ENCODE data around the gene PHACTR1.

PHACTR1 gene

GRCh38 chr6:12947151-12947871, 230.7 kb downstream of the PHACTR1 start:
- no peak for DNase-seq (ENCODE audit: low read depth)
- TF ChIP-seq CTCF (IDR thresholded peaks at IDR 0.05; ENCODE audit: control insufficient read depth, extremely low read depth, insufficient read depth) = no peak
- H3K4me3 ChIP-seq (ENCODE audit: low read depth, low read length) = no peak overlapping the region

- TF ChIP-seq CTCF (IDR thresholded peaks at IDR 0.05; ENCODE audit: control insufficient read depth, extremely low read depth, insufficient read depth) = no peak
- no peak for DNase-seq (ENCODE audit: low read depth)
Measured at GRCh38 chr6:12947967-12948366, 231.4 kb downstream of the PHACTR1 start.

GRCh38 chr6:12950976-12951375, 234.4 kb downstream of the PHACTR1 start:
- TF ChIP-seq CTCF (IDR thresholded peaks at IDR 0.05; ENCODE audit: control insufficient read depth, extremely low read depth, insufficient read depth) = no peak
- no peak overlapping the region for H3K4me3 ChIP-seq (ENCODE audit: low read depth, low read length)
- no peak for DNase-seq (ENCODE audit: low read depth)

More at GRCh38 chr6:12947967-12948366, 231.4 kb downstream of the PHACTR1 start:
- H3K4me3 ChIP-seq (ENCODE audit: low read depth, low read length) = no peak overlapping the region

GRCh38 chr6:12951415-12951814, 234.8 kb downstream of the PHACTR1 start:
- no peak for TF ChIP-seq CTCF (IDR thresholded peaks at IDR 0.05; ENCODE audit: control insufficient read depth, extremely low read depth, insufficient read depth)
- DNase-seq (ENCODE audit: low read depth) = no peak
- no peak overlapping the region for H3K4me3 ChIP-seq (ENCODE audit: low read depth, low read length)

- no peak overlapping the region for H3K4me3 ChIP-seq (ENCODE audit: low read depth, low read length)
Measured at GRCh38 chr6:12952318-12952717, 235.8 kb downstream of the PHACTR1 start.

GRCh38 chr6:12955956-12956355, 239.4 kb downstream of the PHACTR1 start:
- H3K4me3 ChIP-seq (ENCODE audit: low read depth, low read length) = no peak overlapping the region
- DNase-seq (ENCODE audit: low read depth) = no peak
- TF ChIP-seq CTCF (IDR thresholded peaks at IDR 0.05; ENCODE audit: control insufficient read depth, extremely low read depth, insufficient read depth) = no peak

More at GRCh38 chr6:12952318-12952717, 235.8 kb downstream of the PHACTR1 start:
- no peak for TF ChIP-seq CTCF (IDR thresholded peaks at IDR 0.05; ENCODE audit: control insufficient read depth, extremely low read depth, insufficient read depth)
- DNase-seq (ENCODE audit: low read depth) = no peak

GRCh38 chr6:12956991-12957320, 240.4 kb downstream of the PHACTR1 start:
- H3K4me3 ChIP-seq (ENCODE audit: low read depth, low read length) = no peak overlapping the region
- TF ChIP-seq CTCF (IDR thresholded peaks at IDR 0.05; ENCODE audit: control insufficient read depth, extremely low read depth, insufficient read depth) = no peak
- DNase-seq (ENCODE audit: low read depth) = no peak

Measured in LNCaP clone FGC (cell line).